K562 (cell line): Measurements from ENCODE around the gene TRPM8. TPM values are rescaled to one million over a fixed set of nuclear protein-coding genes. Genes with fewer than 3 reads are reported as not detected.

Source experiments
- ATAC-seq: fragments of 200-7000 bp; cut with Tn5 transposase; 3 replicates; pipeline ENCODE4 v1.9.1; 2020; ENCODE audit warnings: moderate library complexity
- BruUV-seq: library from RNA; stranded (reverse); fragments of 400-500 nt; replicated peaks from 2 replicates; lab custom pipeline; 2021; lab: Mats Ljungman, UMichigan
- CTCF ChIA-PET: fragments of 300-600 bp; formaldehyde crosslinking; extraction: SDS; loops from one replicate; lab custom pipeline; 2021; ENCODE audit warnings: low intra/inter-chr PET ratio; lab: Yijun Ruan, JAX
- POLR2A ChIA-PET: fragments of 300-600, 350-650 bp; sonication (Branson Sonifier 250); formaldehyde crosslinking; extraction: SDS; loops from one replicate; lab custom pipeline; 2021; ENCODE audit warnings: antibody characterized with exemption, inconsistent platforms; lab: Yijun Ruan, JAX
- DNase-seq, 4 experiments: peaks; one replicate each; pipeline versions ENCODE4 v3.0.0 to v3.0.0-alpha.2; 2011 to 2018; ENCODE audit warnings: low spot score in 3 of 4, mixed read lengths in 3 of 4; ENCODE audit errors: extremely low read depth in 1 of 4
- FAIRE-seq: peaks from 2 replicates; lab custom pipeline; 2011; peaks lifted over from hg19 to GRCh38; lab: Jason Lieb, UNC
- H2AFZ ChIP-seq: 2 replicates; pipeline ENCODE4 v1.6.0; 2011; ENCODE audit warnings: low read depth, low read length, control low read depth, inconsistent platforms
- H3K27ac ChIP-seq: fragments of 200-600 bp; 3 replicates; pipeline ENCODE4 v1.8.0; 2011; ENCODE audit warnings: low read depth, mild to moderate bottlenecking, control low read depth, inconsistent platforms, low read length, moderate library complexity, mixed read lengths; ENCODE audit errors: extremely low read depth
- H3K27me3 ChIP-seq, 2 experiments: fragments of 300-600 bp in 1 of 2; 2 replicates in 1 of 2; 3 replicates in 1 of 2; pipeline versions ENCODE4 v1.6.0 to v1.8.0; 2011; ENCODE audit warnings: inconsistent platforms in 2 of 2, low read length in 2 of 2, mild to moderate bottlenecking in 1 of 2, mixed read lengths in 1 of 2, moderate library complexity in 1 of 2; ENCODE audit not compliant: control insufficient read depth in 2 of 2, insufficient read depth in 2 of 2
- H3K36me3 ChIP-seq: fragments of 300-600 bp; 3 replicates; pipeline ENCODE4 v1.8.0; 2011; ENCODE audit warnings: mild to moderate bottlenecking, low read length, inconsistent platforms; ENCODE audit not compliant: control insufficient read depth, insufficient read depth
- H3K4me1 ChIP-seq, 2 experiments: fragments of 200-600 bp in 1 of 2; replicated peaks in 1 of 2; 2 replicates in 1 of 2; 3 replicates in 1 of 2; pipeline versions ENCODE4 v1.5.1 to v1.8.0; 2011; ENCODE audit warnings: inconsistent platforms in 2 of 2, low read length in 2 of 2, mild to moderate bottlenecking in 1 of 2, mixed read lengths in 1 of 2, moderate library complexity in 1 of 2; ENCODE audit not compliant: control insufficient read depth in 2 of 2, insufficient read depth in 2 of 2
- H3K4me2 ChIP-seq: 2 replicates; pipeline ENCODE4 v1.6.1; 2011; ENCODE audit warnings: low read length, control low read depth, inconsistent platforms, mixed read lengths; ENCODE audit not compliant: insufficient read depth
- H3K4me3 ChIP-seq: fragments of 200-600 bp; sonication (generic), shearing (Covaris generic); 2 replicates; pipeline ENCODE4 v1.5.1; 2016; ENCODE audit warnings: control low read depth, inconsistent platforms
- H3K79me2 ChIP-seq: fragments of 200-600 bp; 3 replicates; pipeline ENCODE4 v1.8.0; 2011; ENCODE audit warnings: low read length, inconsistent platforms; ENCODE audit not compliant: control insufficient read depth, insufficient read depth
- H3K9ac ChIP-seq, 2 experiments: 2 replicates each; pipeline versions ENCODE4 v1.6.0 to v1.6.1; 2011; ENCODE audit warnings: low read depth in 2 of 2, low read length in 2 of 2, control low read depth in 1 of 2, inconsistent platforms in 1 of 2, mild to moderate bottlenecking in 1 of 2, mixed read lengths in 1 of 2; ENCODE audit not compliant: insufficient read depth in 1 of 2
- H3K9me1 ChIP-seq: one replicate; pipeline ENCODE4 v1.6.0; 2011; ENCODE audit warnings: inconsistent platforms, mild to moderate bottlenecking, low read length, moderate library complexity; ENCODE audit not compliant: control insufficient read depth, insufficient read depth
- H3K9me3 ChIP-seq: replicated peaks from 2 replicates; pipeline ENCODE4 v1.5.1; 2011; ENCODE audit warnings: low read depth, low read length, inconsistent platforms; ENCODE audit not compliant: control insufficient read depth, insufficient read depth
- H4K20me1 ChIP-seq: replicated peaks from 2 replicates; pipeline ENCODE4 v1.6.1; 2011; ENCODE audit warnings: low read length, inconsistent platforms, mixed read lengths; ENCODE audit not compliant: control insufficient read depth, insufficient read depth
- CBFB ChIP-seq: sonication (generic); formaldehyde crosslinking; IDR thresholded peaks from 2 replicates; pipeline ENCODE4 v1.4.0; 2020; ENCODE audit warnings: mild to moderate bottlenecking, missing genetic modification reagents
- FOXJ2 ChIP-seq: fragments of 200-800 bp; sonication (Bioruptor generic); IDR thresholded peaks from 2 replicates; pipeline ENCODE4 v1.6.1; 2016; ENCODE audit warnings: missing genetic modification characterization, missing compliant biosample characterization
- MTA2 ChIP-seq: fragments of 450-650 bp; IDR thresholded peaks from 2 replicates; pipeline ENCODE4 v1.6.1; 2016; ENCODE audit warnings: low read depth
- NCOA6 ChIP-seq: fragments of 450-650 bp; IDR thresholded peaks from 2 replicates; pipeline ENCODE4 v1.6.1; 2017; ENCODE audit warnings: mild to moderate bottlenecking
- SPI1 ChIP-seq: IDR thresholded peaks from 2 replicates; pipeline ENCODE4 v1.6.1; 2011; ENCODE audit warnings: low read depth, low read length, control low read depth, borderline replicate concordance
- ZNF239 ChIP-seq: fragments of 250-450 bp; sonication (Bioruptor Pico); IDR thresholded peaks from 2 replicates; pipeline ENCODE4 v1.4.0; 2020; ENCODE audit warnings: mild to moderate bottlenecking
- ZNF507 ChIP-seq: conservative IDR thresholded peaks from 2 replicates; pipeline ENCODE4 v1.6.1; 2017; ENCODE audit warnings: missing genetic modification characterization, missing compliant biosample characterization
- ZNF740 ChIP-seq, 3 experiments: fragments of 200-800 bp in 1 of 3; sonication (Bioruptor generic) in 1 of 3; sonication (generic) in 1 of 3; formaldehyde crosslinking in 1 of 3; IDR thresholded peaks; 2 replicates each; pipeline versions ENCODE4 v1.6.1 to v1.8.0; 2016 to 2022; ENCODE audit warnings: mild to moderate bottlenecking in 2 of 3, missing compliant biosample characterization in 2 of 3, missing genetic modification characterization in 2 of 3, missing genetic modification reagents in 1 of 3
- WGBS: fragments of 100-300 bp; shearing (Covaris generic); methylation state at CpG from one replicate; pipeline ENCODE4 v1.1.6; 2016; ENCODE audit warnings: low coverage, mixed read lengths; ENCODE audit not compliant: insufficient coverage; ENCODE audit errors: missing lambda C conversion rate; 5-methylcytosine and 5-hydroxymethylcytosine counted together
- in situ Hi-C: fragments of 300-500 bp; cut with MboI; formaldehyde crosslinking; loops from 4 replicates; pipeline ENCODE4 v1.15.0; 2018; ENCODE audit warnings: inconsistent platforms, mixed read lengths
- intact Hi-C: fragments of 100-400 bp; cut with micrococcal nuclease; formaldehyde crosslinking; loops from 2 replicates; pipeline ENCODE4 v1.14.2; 2022
- polyA plus RNA-seq, 8 experiments: library from polyadenylated mRNA; depleted of rRNA in 4 of 8; stranded (reverse) in 5 of 8; unstranded in 3 of 8; fragments of >200 nt; fragmentation: Nextera tagmentation in 2 of 8; fragmentation: Illumina TruSeq in 1 of 8; extraction: Ambion mirVana in 2 of 8; extraction: Trizol in 1 of 8; gene quantifications; 2 replicates each; pipeline versions ENCODE4 v1.2.1 to v1.2.3, GENCODE V29; 2011 to 2014; ENCODE audit warnings: inconsistent platforms in 1 of 8, missing spikeins in 1 of 8
- total RNA-seq, 7 experiments: library from RNA; depleted of rRNA in 6 of 7; stranded (reverse); fragments of >200 nt in 6 of 7; fragmentation: Illumina TruSeq in 2 of 7; extraction: Trizol in 2 of 7; gene quantifications; 2 replicates each; pipeline versions ENCODE4 v1.2.1 to v1.2.3, GENCODE V29; 2011 to 2021; ENCODE audit warnings: low replicate concordance in 1 of 7
- TF ChIP-seq, protein P1 (sequence below), 2 experiments: fragments of 250-450 bp in 1 of 2; fragments of 450-650 bp in 1 of 2; sonication (Bioruptor Pico) in 1 of 2; IDR thresholded peaks; 2 replicates each; pipeline versions ENCODE4 v1.6.1 to v1.8.0; 2016 to 2021; ENCODE audit warnings: mild to moderate bottlenecking in 2 of 2, moderate library complexity in 2 of 2, missing compliant biosample characterization in 1 of 2, missing genetic modification characterization in 1 of 2
- TF ChIP-seq, protein P2 (sequence below), 2 experiments: fragments of 450-650 bp in 1 of 2; sonication (generic) in 1 of 2; formaldehyde crosslinking; conservative IDR thresholded peaks; 2 replicates each; pipeline versions ENCODE4 v1.4.0 to v1.8.1; 2020 to 2022; ENCODE audit warnings: mild to moderate bottlenecking in 1 of 2, missing genetic modification reagents in 1 of 2

The TRPM8 gene
- total and polyA plus RNA-seq, 9 of the 15 experiments (the other 6 are each of a cell fraction or from before 2014, with no cell fraction given), result not detected

DNA sequence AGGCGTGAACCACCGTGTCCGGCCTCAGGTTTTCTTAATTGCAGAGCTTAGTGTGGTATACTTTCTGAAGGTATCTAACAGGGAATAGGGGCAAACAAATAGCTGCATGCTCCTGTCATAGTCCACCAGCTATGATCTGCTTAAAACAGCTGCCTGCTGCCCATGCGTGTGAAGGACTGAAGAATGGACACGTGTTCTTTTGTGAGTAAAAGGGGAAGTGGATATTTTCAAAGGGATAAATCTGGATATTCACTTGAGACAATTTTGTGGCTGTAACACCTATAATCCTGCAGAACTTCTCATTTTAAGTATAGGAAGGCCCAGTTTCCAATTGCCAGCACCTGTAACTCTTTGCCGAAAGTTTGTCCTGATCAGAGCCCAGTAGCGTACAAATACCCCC lies 44.7 kb downstream of the TRPM8 start:
- FAIRE-seq (no peak), DNase-seq (no peak), ATAC-seq (no peak)
- H3K4me1 ChIP-seq, result no peaks in the 10 kb centered on the region
- H2AFZ ChIP-seq, result no peak overlapping the region
- TF ChIP-seq SPI1, result peak; percentile 76
- TF ChIP-seq ZNF507 (tag), result no peak
- TF ChIP-seq ZNF740 (CRISPR knock-in tag; IDR thresholded peaks at IDR 0.05), result no peak
- TF ChIP-seq ZNF740 (tag; IDR thresholded peaks at IDR 0.05), result no peak
- POLR2A ChIA-PET, result no interaction called here
- H4K20me1 ChIP-seq, result no peaks in the 10 kb centered on the region
- H3K79me2 ChIP-seq, result no peaks in the 10 kb centered on the region
- intact Hi-C loops, result no loop called here
- no peaks in the 10 kb centered on the region for H3K9me3 ChIP-seq
- 0% methylated on average over 7 of the region's 7 CpGs for WGBS
- in situ Hi-C loops, result no loop called here
- no TSS peak for BruUV-seq
- no peak overlapping the region for H3K4me2 ChIP-seq
- peaks cover 0 to 8% of the 10 kb centered on the region in 2 experiments; a peak in 2 of 5 replicates for H3K27me3 ChIP-seq
- CTCF ChIA-PET, result no interaction called here
- no peaks in the 10 kb centered on the region for H3K9me1 ChIP-seq
- no peak overlapping the region for H3K4me3 ChIP-seq
- H3K9ac ChIP-seq, result no peak overlapping the region
- no peaks in the 10 kb centered on the region for H3K36me3 ChIP-seq
- H3K27ac ChIP-seq, result no peak overlapping the region

DNA sequence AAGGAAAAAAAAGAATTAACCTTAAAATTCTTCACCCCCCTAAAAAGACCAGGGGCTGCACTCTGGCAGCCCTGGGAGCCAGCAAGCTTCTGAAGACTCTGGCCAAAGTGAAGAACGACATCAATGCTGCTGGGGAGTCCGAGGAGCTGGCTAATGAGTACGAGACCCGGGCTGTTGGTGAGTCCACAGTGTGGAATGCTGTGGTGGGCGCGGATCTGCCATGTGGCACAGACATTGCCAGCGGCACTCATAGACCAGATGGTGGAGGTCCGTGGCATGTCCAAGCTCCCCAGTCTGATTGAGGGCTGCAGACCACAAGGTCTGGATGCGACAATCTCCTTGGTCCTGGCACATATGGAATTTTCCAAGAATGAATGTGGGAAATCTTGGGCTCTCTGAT lies 47.4 kb downstream of the TRPM8 start:
- H3K4me2 ChIP-seq, result no peak overlapping the region
- H3K27ac ChIP-seq, result no peak overlapping the region
- no peaks in the 10 kb centered on the region for H3K79me2 ChIP-seq
- POLR2A ChIA-PET, result no interaction called here
- intact Hi-C loops (no loop called here), in situ Hi-C loops (no loop called here)
- H3K36me3 ChIP-seq, result no peaks in the 10 kb centered on the region
- TF ChIP-seq, protein P1, sequence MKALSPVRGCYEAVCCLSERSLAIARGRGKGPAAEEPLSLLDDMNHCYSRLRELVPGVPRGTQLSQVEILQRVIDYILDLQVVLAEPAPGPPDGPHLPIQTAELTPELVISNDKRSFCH (CRISPR knock-in tag; IDR thresholded peaks at IDR 0.05), result no peak
- TF ChIP-seq, protein P1 (tag; IDR thresholded peaks at IDR 0.05), result no peak
- TF ChIP-seq, protein P2, sequence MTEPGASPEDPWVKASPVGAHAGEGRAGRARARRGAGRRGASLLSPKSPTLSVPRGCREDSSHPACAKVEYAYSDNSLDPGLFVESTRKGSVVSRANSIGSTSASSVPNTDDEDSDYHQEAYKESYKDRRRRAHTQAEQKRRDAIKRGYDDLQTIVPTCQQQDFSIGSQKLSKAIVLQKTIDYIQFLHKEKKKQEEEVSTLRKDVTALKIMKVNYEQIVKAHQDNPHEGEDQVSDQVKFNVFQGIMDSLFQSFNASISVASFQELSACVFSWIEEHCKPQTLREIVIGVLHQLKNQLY (CRISPR knock-in tag; conservative IDR thresholded peaks at IDR 0.05), result no peak
- no peak for TF ChIP-seq MTA2
- no peak for TF ChIP-seq NCOA6
- TF ChIP-seq FOXJ2 (tag), result no peak
- TF ChIP-seq CBFB (CRISPR knock-in tag), result no peak
- no peak for TF ChIP-seq ZNF239 (CRISPR knock-in tag)
- CTCF ChIA-PET, result no interaction called here
- DNase-seq, result no peak
- no peaks in the 10 kb centered on the region for H4K20me1 ChIP-seq
- no peak for ATAC-seq
- WGBS, result 2% methylated on average over 8 of the region's 9 CpGs
- no TSS peak for BruUV-seq
- H3K27me3 ChIP-seq, result peaks cover 0 to 13% of the 10 kb centered on the region in 2 experiments; a peak in 2 of 5 replicates
- H3K9ac ChIP-seq, result no peak overlapping the region
- FAIRE-seq, result no peak
- H3K9me3 ChIP-seq, result no peaks in the 10 kb centered on the region
- H3K4me1 ChIP-seq, result no peaks in the 10 kb centered on the region
- H3K4me3 ChIP-seq, result no peak overlapping the region
- H3K9me1 ChIP-seq, result no peaks in the 10 kb centered on the region
- H2AFZ ChIP-seq, result no peak overlapping the region
